ENCODE results near the gene GRAMD2B. TPM values are rescaled to one million over a fixed set of nuclear protein-coding genes. Genes with fewer than 3 reads are reported as not detected.

Gene GRAMD2B
- total RNA-seq, 1 donor from 2014 or later = 7.1 TPM

GRCh38 chr5:126413856-126414255, 9.4 kb upstream of the GRAMD2B start:
- peaks cover 7% of the 10 kb centered on the region for H3K36me3 Mint-ChIP-seq (ENCODE audit: low read depth)
- TF ChIP-seq CTCF (conservative IDR thresholded peaks at IDR 0.05) = no peak
- no peak overlapping the region for H3K27ac Mint-ChIP-seq (ENCODE audit: unreplicated experiment)
- H3K27me3 Mint-ChIP-seq (ENCODE audit: low read depth) = no peaks in the 10 kb centered on the region
- H3K4me1 Mint-ChIP-seq = no peaks in the 10 kb centered on the region
- peaks cover 17% of the 10 kb centered on the region for H3K9me3 Mint-ChIP-seq
- no peak overlapping the region for H3K4me3 Mint-ChIP-seq
- DNase-seq (ENCODE audit: low read depth, low spot score) = no peak

GRCh38 chr5:126414874-126415502, 8.2 kb upstream of the GRAMD2B start:
- DNase-seq (ENCODE audit: low read depth, low spot score) = no peak
- Mint-ChIP-seq H3K27ac (ENCODE audit: unreplicated experiment) (no peak overlapping the region), H3K4me3 (no peak overlapping the region), H3K9me3 (peaks cover 14% of the 10 kb centered on the region), H3K36me3 (ENCODE audit: low read depth) (peaks cover 4% of the 10 kb centered on the region), H3K4me1 (no peaks in the 10 kb centered on the region), H3K27me3 (ENCODE audit: low read depth) (no peaks in the 10 kb centered on the region)
- no peak for TF ChIP-seq CTCF (conservative IDR thresholded peaks at IDR 0.05)

- no peaks in the 10 kb centered on the region for H3K4me1 Mint-ChIP-seq
- TF ChIP-seq CTCF (conservative IDR thresholded peaks at IDR 0.05) = no peak
- no peaks in the 10 kb centered on the region for H3K27me3 Mint-ChIP-seq (ENCODE audit: low read depth)
- no peak overlapping the region for H3K4me3 Mint-ChIP-seq
- DNase-seq (ENCODE audit: low read depth, low spot score) = no peak
- no peak overlapping the region for H3K27ac Mint-ChIP-seq (ENCODE audit: unreplicated experiment)
- peaks cover 12% of the 10 kb centered on the region for H3K9me3 Mint-ChIP-seq
- H3K36me3 Mint-ChIP-seq (ENCODE audit: low read depth) = peaks cover 2% of the 10 kb centered on the region
Measured at GRCh38 chr5:126415789-126416188, 7.4 kb upstream of the GRAMD2B start.

- H3K4me1 Mint-ChIP-seq = no peaks in the 10 kb centered on the region
- no peak for TF ChIP-seq CTCF (conservative IDR thresholded peaks at IDR 0.05)
- H3K27ac Mint-ChIP-seq (ENCODE audit: unreplicated experiment) = no peak overlapping the region
- H3K36me3 Mint-ChIP-seq (ENCODE audit: low read depth) = no peaks in the 10 kb centered on the region
- no peaks in the 10 kb centered on the region for H3K27me3 Mint-ChIP-seq (ENCODE audit: low read depth)
- H3K9me3 Mint-ChIP-seq = peaks cover 6% of the 10 kb centered on the region
- DNase-seq (ENCODE audit: low read depth, low spot score) = no peak
- no peak overlapping the region for H3K4me3 Mint-ChIP-seq
Measured at GRCh38 chr5:126416266-126416925, 6.8 kb upstream of the GRAMD2B start.

- Mint-ChIP-seq H3K4me3 (no peak overlapping the region), H3K36me3 (ENCODE audit: low read depth) (no peaks in the 10 kb centered on the region), H3K27ac (ENCODE audit: unreplicated experiment) (no peak overlapping the region), H3K9me3 (peaks cover 2% of the 10 kb centered on the region), H3K27me3 (ENCODE audit: low read depth) (no peaks in the 10 kb centered on the region), H3K4me1 (no peaks in the 10 kb centered on the region)
- no peak for TF ChIP-seq CTCF (conservative IDR thresholded peaks at IDR 0.05)
- DNase-seq (ENCODE audit: low read depth, low spot score) = no peak
Measured at GRCh38 chr5:126417178-126417577, 6.0 kb upstream of the GRAMD2B start.

Data from neural crest cell (in vitro differentiated cells).